Fibroblast of villous mesenchyme (primary cell): Measurements from ENCODE around the gene IL1RN. TPM values are rescaled to one million over a fixed set of nuclear protein-coding genes. Genes with fewer than 3 reads are reported as not detected.

Source experiments
- DNase-seq: peaks from one replicate; pipeline ENCODE4 v3.0.0-alpha.2; 2010; ENCODE audit warnings: low read depth
- H3K4me3 ChIP-seq: 2 replicates; pipeline ENCODE4 v1.5.1; 2011; ENCODE audit warnings: low read depth, mild to moderate bottlenecking, low read length
- total RNA-seq: library from RNA; depleted of rRNA; stranded (reverse); fragments of >200 nt; gene quantifications from 2 replicates; pipeline ENCODE4 v1.2.3, GENCODE V29; 2012
- TF ChIP-seq, protein P1 (sequence below): IDR thresholded peaks from 2 replicates; pipeline ENCODE4 v1.5.1; 2012; ENCODE audit warnings: low read depth, mild to moderate bottlenecking, low read length; ENCODE audit not compliant: insufficient read depth

The IL1RN gene
- total RNA-seq, 1 donor = not detected

DNA sequence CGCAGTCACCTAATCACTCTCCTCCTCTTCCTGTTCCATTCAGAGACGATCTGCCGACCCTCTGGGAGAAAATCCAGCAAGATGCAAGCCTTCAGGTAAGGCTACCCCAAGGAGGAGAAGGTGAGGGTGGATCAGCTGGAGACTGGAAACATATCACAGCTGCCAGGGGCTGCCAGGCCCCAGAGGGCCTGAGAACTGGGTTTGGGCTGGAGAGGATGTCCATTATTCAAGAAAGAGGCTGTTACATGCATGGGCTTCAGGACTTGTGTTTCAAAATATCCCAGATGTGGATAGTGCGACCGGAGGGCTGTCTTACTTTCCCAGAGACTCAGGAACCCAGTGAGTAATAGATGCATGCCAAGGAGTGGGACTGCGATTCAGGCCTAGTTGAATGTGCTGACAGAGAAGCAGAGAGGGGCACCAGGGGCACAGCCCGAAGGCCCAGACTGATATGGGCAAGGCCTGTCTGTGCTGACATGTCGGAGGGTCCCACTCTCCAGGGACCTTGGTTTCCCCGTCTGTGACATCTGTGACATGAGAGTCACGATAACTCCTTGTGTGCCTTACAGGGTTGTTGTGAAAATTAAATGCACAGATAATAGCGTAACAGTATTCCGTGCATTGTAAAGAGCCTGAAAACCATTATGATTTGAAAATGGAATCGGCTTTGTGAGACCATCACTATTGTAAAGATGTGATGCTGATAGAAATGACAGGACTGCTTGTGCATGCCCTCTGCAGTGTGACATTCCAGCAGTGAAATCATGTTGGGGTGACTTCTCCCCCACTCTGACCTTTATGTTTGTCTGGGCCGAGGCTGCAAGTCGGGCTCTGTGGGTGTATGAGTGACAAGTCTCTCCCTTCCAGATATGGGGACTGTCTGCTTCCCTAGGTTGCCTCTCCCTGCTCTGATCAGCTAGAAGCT, 510 bp downstream of the IL1RN start:
- H3K4me3 ChIP-seq = no peak overlapping the region
- TF ChIP-seq, protein P1, sequence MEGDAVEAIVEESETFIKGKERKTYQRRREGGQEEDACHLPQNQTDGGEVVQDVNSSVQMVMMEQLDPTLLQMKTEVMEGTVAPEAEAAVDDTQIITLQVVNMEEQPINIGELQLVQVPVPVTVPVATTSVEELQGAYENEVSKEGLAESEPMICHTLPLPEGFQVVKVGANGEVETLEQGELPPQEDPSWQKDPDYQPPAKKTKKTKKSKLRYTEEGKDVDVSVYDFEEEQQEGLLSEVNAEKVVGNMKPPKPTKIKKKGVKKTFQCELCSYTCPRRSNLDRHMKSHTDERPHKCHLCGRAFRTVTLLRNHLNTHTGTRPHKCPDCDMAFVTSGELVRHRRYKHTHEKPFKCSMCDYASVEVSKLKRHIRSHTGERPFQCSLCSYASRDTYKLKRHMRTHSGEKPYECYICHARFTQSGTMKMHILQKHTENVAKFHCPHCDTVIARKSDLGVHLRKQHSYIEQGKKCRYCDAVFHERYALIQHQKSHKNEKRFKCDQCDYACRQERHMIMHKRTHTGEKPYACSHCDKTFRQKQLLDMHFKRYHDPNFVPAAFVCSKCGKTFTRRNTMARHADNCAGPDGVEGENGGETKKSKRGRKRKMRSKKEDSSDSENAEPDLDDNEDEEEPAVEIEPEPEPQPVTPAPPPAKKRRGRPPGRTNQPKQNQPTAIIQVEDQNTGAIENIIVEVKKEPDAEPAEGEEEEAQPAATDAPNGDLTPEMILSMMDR = no peak
- no peak for DNase-seq

DNA sequence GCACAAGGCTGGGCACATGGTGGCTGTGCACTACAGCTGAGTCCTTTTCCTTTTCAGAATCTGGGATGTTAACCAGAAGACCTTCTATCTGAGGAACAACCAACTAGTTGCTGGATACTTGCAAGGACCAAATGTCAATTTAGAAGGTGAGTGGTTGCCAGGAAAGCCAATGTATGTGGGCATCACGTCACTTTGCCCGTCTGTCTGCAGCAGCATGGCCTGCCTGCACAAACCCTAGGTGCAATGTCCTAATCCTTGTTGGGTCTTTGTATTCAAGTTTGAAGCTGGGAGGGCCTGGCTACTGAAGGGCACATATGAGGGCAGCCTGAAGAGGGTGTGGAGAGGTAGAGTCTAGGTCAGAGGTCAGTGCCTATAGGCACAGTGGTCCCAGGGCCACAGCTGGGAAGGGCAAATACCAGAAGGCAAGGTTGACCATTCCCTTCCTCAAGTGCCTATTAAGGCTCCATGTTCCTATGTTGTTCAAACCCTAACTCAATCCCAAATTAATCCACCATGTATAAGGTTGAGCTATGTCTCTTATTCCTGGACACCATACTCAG, 2.2 kb downstream of the IL1RN start:
- TF ChIP-seq, protein P1 = no peak
- no peak for DNase-seq

DNA sequence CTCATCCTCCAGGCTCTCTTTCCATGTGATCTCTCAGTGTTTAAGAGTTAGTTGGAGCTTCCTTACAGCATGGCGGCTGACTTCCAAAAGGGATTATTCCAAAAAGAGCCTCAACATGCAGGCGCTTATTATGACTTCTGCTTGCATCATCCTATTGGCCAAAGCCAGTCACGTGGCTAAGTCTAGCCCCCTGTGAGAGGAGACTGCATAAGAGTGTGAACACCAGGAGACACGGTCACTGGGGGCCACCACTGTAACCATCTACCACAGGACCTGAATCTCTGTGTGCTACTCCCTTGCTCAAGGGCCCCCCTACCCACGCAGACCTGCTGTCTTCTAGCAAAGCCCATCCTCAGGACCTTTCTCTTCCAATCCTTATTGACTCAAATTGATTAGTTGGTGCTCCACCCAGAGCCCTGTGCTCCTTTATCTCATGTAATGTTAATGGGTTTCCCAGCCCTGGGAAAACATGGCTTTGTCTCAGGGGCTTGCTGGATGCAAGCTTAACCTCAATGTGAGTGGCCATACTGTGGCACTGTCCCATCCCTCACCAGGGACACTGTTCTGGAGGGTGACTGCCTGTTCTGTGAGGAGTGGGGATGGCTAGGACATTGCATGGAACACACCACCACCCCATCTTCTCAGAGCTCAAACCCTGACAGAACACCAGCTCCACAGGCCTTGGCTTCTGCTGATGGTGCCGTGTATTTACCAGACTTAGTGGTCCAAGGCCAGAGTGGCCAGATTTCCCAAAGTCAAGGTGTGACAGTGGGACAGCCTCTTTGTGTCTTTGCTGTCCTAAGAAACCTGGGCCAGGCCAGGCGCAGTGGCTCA, 4.2 kb downstream of the IL1RN start:
- DNase-seq = no peak
- H3K4me3 ChIP-seq = no peak overlapping the region
- TF ChIP-seq, protein P1 = no peak

More for the DNA sequence above, 2.2 kb downstream of the IL1RN start:
- no peak overlapping the region for H3K4me3 ChIP-seq

DNA sequence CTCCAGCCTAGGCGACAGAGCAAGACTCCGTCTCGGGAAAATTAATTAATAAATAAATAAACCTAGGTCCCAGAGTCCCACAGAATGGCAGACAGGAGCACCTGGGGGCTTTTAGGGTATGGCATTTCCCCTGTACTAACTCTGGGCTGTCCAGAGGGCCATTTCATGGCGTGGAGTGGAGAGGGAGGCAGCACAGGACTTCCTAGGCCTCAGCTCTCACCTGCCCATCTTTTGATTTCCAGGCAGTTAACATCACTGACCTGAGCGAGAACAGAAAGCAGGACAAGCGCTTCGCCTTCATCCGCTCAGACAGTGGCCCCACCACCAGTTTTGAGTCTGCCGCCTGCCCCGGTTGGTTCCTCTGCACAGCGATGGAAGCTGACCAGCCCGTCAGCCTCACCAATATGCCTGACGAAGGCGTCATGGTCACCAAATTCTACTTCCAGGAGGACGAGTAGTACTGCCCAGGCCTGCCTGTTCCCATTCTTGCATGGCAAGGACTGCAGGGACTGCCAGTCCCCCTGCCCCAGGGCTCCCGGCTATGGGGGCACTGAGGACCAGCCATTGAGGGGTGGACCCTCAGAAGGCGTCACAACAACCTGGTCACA, 5.1 kb downstream of the IL1RN start:
- H3K4me3 ChIP-seq = no peak overlapping the region
- TF ChIP-seq, protein P1 = no peak
- DNase-seq = no peak

DNA sequence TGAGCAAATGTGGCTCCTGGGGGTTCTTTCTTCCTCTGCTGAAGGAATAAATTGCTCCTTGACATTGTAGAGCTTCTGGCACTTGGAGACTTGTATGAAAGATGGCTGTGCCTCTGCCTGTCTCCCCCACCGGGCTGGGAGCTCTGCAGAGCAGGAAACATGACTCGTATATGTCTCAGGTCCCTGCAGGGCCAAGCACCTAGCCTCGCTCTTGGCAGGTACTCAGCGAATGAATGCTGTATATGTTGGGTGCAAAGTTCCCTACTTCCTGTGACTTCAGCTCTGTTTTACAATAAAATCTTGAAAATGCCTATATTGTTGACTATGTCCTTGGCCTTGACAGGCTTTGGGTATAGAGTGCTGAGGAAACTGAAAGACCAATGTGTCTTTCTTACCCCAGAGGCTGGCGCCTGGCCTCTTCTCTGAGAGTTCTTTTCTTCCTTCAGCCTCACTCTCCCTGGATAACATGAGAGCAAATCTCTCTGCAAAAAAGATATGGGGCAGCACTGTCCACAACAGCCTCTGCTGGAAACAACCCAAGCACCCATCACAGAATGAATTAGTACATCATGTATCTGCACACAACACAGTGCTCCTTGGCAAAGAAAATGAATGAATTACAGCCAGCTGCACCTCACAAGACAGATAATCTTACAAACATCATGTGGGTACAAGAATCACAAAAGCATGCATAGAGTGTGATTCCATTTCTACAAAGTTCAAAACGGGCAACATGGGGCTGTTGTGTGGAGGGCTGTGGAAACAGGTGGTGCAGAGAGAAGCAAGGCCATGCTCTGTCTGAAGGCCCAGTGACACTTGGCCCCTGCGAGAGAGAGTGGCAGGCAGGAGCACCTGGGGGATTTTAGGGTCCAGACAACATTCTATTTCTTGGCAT, 6.6 kb downstream of the IL1RN start:
- DNase-seq = no peak
- H3K4me3 ChIP-seq = no peak overlapping the region
- TF ChIP-seq, protein P1 = no peak
